ENCODE measurements around the gene MYPN. TPM values are rescaled to one million over a fixed set of nuclear protein-coding genes. Genes with fewer than 3 reads are reported as not detected.

MYPN gene
- total and polyA plus RNA-seq, 2 donors (not counting 1 experiment from before 2014, with no cell fraction given), result not detected

- CTCF ChIA-PET, result interaction anchor here (0.6 to 0.9 kb wide), 3 partner anchors 25 to 383 kb away, joined by 3 to 4 read pairs (median 3); no protein-coding TSS in a partner anchor
- no peak overlapping the region for H3K27ac Mint-ChIP-seq
- Histone ChIP-seq H3K27me3 (replicated peaks in 1 of 4; ENCODE audit: control extremely low read depth in 1 of 4, control insufficient read depth in 3 of 4, insufficient read depth in 4 of 4, low read length in 3 of 4) (no peaks in the 10 kb centered on the region), H3K4me3 (ENCODE audit: control extremely low read depth in 1 of 5, extremely low read depth in 1 of 5, insufficient read depth in 1 of 5, low read depth in 2 of 5, low read length in 4 of 5) (no peak overlapping the region), H2AFZ (ENCODE audit: insufficient read depth, low read depth, low read length, poor library complexity, severe bottlenecking) (no peak overlapping the region), H3K27ac (ENCODE audit: low read length in 2 of 2) (no peak overlapping the region), H3K4me1 (ENCODE audit: control insufficient read depth in 2 of 2, insufficient read depth in 2 of 2, low read length in 2 of 2) (no peaks in the 10 kb centered on the region), H3K9ac (ENCODE audit: low read length) (no peak overlapping the region), H4K20me1 (ENCODE audit: control insufficient read depth, insufficient read depth, low read length, poor library complexity, severe bottlenecking) (no peaks in the 10 kb centered on the region), H3K36me3 (replicated peaks in 1 of 2; ENCODE audit: control extremely low read depth in 1 of 2, control insufficient read depth in 1 of 2, extremely low read depth in 1 of 2, insufficient read depth in 2 of 2, low read length in 1 of 2) (no peaks in the 10 kb centered on the region), H3K9me3 (ENCODE audit: control extremely low read depth in 1 of 3, control insufficient read depth in 2 of 3, insufficient read depth in 1 of 3, low read length in 2 of 3) (no peaks in the 10 kb centered on the region), H3K4me2 (replicated peaks; ENCODE audit: low read depth, low read length, poor library complexity, severe bottlenecking) (no peak overlapping the region), H3K79me2 (ENCODE audit: control insufficient read depth, insufficient read depth, low read length) (no peaks in the 10 kb centered on the region)
- 80% methylated on average over 1 of the region's 1 CpG for WGBS (ENCODE audit: insufficient coverage)
- TF ChIP-seq EZH2 (IDR thresholded peaks at IDR 0.05; ENCODE audit: borderline replicate concordance, insufficient read depth, low read depth, low read length, poor library complexity, severe bottlenecking), result no peak
- TF ChIP-seq, protein P1, sequence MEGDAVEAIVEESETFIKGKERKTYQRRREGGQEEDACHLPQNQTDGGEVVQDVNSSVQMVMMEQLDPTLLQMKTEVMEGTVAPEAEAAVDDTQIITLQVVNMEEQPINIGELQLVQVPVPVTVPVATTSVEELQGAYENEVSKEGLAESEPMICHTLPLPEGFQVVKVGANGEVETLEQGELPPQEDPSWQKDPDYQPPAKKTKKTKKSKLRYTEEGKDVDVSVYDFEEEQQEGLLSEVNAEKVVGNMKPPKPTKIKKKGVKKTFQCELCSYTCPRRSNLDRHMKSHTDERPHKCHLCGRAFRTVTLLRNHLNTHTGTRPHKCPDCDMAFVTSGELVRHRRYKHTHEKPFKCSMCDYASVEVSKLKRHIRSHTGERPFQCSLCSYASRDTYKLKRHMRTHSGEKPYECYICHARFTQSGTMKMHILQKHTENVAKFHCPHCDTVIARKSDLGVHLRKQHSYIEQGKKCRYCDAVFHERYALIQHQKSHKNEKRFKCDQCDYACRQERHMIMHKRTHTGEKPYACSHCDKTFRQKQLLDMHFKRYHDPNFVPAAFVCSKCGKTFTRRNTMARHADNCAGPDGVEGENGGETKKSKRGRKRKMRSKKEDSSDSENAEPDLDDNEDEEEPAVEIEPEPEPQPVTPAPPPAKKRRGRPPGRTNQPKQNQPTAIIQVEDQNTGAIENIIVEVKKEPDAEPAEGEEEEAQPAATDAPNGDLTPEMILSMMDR (IDR thresholded peaks at IDR 0.05), result no peak
- no peaks in the 10 kb centered on the region for H3K9me3 Mint-ChIP-seq (ENCODE audit: insufficient read depth)
- no peak overlapping the region for H3K4me3 Mint-ChIP-seq
- intact Hi-C loops (cut with micrococcal nuclease), result no loop called here
- peaks cover 7% of the 10 kb centered on the region for H3K4me1 Mint-ChIP-seq
- no peak for ATAC-seq (ENCODE audit: low read depth)
- POLR2A ChIA-PET, result interaction anchor here (0.5 kb wide), 1 partner anchor 333 kb away, joined by 4 read pairs; no protein-coding TSS in a partner anchor
- H3K27me3 Mint-ChIP-seq, result peaks cover 6% of the 10 kb centered on the region
- DNase-seq, result no peak
Observed at GRCh38 chr10:68253346-68253745, 144.1 kb downstream of the MYPN start.

DNA sequence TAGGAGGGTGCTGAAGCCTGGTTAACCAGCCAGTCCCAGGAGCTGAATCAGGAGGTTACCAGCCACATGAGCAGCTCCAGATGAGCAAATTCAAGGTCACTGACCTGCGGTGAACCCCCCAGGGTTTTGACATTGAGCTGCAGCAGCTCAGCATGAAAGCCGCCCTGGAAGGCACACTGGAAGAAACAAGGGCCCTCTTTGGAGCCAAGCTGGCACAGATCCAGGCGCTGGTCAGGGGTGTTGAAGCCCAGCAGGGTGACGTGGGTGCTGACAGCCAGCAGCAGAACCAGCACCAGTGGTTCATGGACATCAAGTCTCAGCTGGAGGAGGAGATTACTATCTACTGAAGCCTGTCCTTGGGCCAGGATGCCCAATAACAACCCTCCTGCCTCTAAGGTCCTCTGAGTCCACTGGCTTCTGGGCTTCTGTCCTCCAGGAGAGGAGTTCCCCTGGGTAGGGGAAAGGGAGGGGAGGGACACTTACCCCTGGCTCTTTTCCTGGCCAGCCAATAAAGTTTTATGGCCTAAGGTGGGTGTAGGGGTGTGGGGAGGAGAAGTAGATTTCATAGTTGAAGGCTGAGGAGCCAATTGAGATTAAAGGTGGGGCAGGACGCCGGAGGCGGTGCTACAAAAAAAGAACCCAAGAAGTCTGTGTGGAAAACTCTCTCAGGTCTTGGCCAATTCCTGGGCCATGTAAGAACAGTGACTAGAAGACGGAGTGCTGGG is 152.0 kb downstream of the MYPN start:
- Histone ChIP-seq H4K20me1 (ENCODE audit: control insufficient read depth, insufficient read depth, low read length, poor library complexity, severe bottlenecking) (no peaks in the 10 kb centered on the region), H3K9me3 (ENCODE audit: control extremely low read depth in 1 of 3, control insufficient read depth in 2 of 3, insufficient read depth in 1 of 3, low read length in 2 of 3) (peaks cover 0 to 13% (median 4%) of the 10 kb centered on the region in 3 donors), H3K36me3 (replicated peaks in 1 of 2; ENCODE audit: control extremely low read depth in 1 of 2, control insufficient read depth in 1 of 2, extremely low read depth in 1 of 2, insufficient read depth in 2 of 2, low read length in 1 of 2) (no peaks in the 10 kb centered on the region), H3K79me2 (ENCODE audit: control insufficient read depth, insufficient read depth, low read length) (no peaks in the 10 kb centered on the region), H3K4me1 (ENCODE audit: control insufficient read depth in 2 of 2, insufficient read depth in 2 of 2, low read length in 2 of 2) (no peaks in the 10 kb centered on the region), H3K27me3 (replicated peaks in 1 of 4; ENCODE audit: control extremely low read depth in 1 of 4, control insufficient read depth in 3 of 4, insufficient read depth in 4 of 4, low read length in 3 of 4) (no peaks in the 10 kb centered on the region), H3K9ac (ENCODE audit: low read length) (no peak overlapping the region), H2AFZ (ENCODE audit: insufficient read depth, low read depth, low read length, poor library complexity, severe bottlenecking) (no peak overlapping the region), H3K4me3 (ENCODE audit: control extremely low read depth in 1 of 5, extremely low read depth in 1 of 5, insufficient read depth in 1 of 5, low read depth in 2 of 5, low read length in 4 of 5) (no peak overlapping the region), H3K4me2 (replicated peaks; ENCODE audit: low read depth, low read length, poor library complexity, severe bottlenecking) (no peak overlapping the region), H3K27ac (ENCODE audit: low read length in 2 of 2) (no peak overlapping the region)
- Mint-ChIP-seq H3K4me3 (no peak overlapping the region), H3K4me1 (no peaks in the 10 kb centered on the region), H3K9me3 (ENCODE audit: insufficient read depth) (no peaks in the 10 kb centered on the region), H3K27ac (no peak overlapping the region), H3K27me3 (peaks cover 8% of the 10 kb centered on the region)
- intact Hi-C loops (cut with micrococcal nuclease), result no loop called here
- ChIA-PET POLR2A (no interaction called here), CTCF (no interaction called here)
- WGBS (ENCODE audit: insufficient coverage), result over 99% methylated on average over 8 of the region's 8 CpGs
- no peak for TF ChIP-seq EZH2 (IDR thresholded peaks at IDR 0.05; ENCODE audit: borderline replicate concordance, insufficient read depth, low read depth, low read length, poor library complexity, severe bottlenecking)
- TF ChIP-seq, protein P1 (IDR thresholded peaks at IDR 0.05), result no peak
- DNase-seq, result no peak
- no peak for ATAC-seq (ENCODE audit: low read depth)

Data from B cell (primary cell).